ENCODE results near the gene CIRBP.

The CIRBP gene

DNA sequence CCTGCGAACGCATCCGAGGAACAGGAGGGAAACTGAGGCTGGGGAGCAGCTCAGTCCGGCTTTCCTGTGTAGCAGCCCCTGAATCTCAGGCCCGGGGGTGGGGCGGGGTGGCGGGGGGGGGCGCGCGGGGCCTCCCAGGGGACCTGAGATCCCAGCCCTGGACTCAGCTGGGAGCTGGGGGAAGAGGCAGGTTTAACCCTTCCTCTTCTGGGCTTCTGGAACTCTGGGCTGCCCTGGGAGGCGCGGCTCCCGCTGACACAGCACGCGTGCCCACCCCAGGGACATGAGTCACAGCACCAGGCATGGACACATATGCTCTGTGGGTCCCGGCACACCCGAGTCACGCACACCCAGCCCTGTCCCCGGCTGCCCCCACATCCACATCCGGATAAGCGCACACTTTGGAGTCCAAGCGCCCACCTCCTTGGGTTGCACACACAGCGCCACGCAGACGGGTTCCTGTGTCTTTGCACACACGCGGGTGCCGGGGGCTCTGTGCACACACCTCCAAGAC is 3.5 kb upstream of the CIRBP start:
- H3K79me2 ChIP-seq (ENCODE audit: control insufficient read depth, low read length), result peaks cover 37% of the 10 kb centered on the region
- H3K27ac ChIP-seq (ENCODE audit: low read depth, low read length), result peak overlapping the region; percentile 95
- no peaks in the 10 kb centered on the region; the same call in 1 of the 2 replicates for H3K27me3 ChIP-seq (ENCODE audit: control insufficient read depth, low read length)
- H3K4me3 ChIP-seq (ENCODE audit: low read length), result peak overlapping the region; percentile 77
- peak overlapping the region; percentile 95 for H3K4me2 ChIP-seq (ENCODE audit: low read length)
- no peaks in the 10 kb centered on the region for H3K9me3 ChIP-seq (ENCODE audit: control insufficient read depth, insufficient read depth, low read length)
- no peaks in the 10 kb centered on the region for H3K9me2 ChIP-seq (replicated peaks; ENCODE audit: control insufficient read depth, low read length)
- H3K4me1 ChIP-seq (ENCODE audit: control insufficient read depth, low read length), result peaks cover 78% of the 10 kb centered on the region
- peaks cover 10% of the 10 kb centered on the region for H4K20me1 ChIP-seq (ENCODE audit: control insufficient read depth, insufficient read depth, low read depth, low read length)
- no peak for TF ChIP-seq EZH2phosphoT487 (IDR thresholded peaks at IDR 0.05; ENCODE audit: borderline replicate concordance, low read length)
- TF ChIP-seq, protein P1, sequence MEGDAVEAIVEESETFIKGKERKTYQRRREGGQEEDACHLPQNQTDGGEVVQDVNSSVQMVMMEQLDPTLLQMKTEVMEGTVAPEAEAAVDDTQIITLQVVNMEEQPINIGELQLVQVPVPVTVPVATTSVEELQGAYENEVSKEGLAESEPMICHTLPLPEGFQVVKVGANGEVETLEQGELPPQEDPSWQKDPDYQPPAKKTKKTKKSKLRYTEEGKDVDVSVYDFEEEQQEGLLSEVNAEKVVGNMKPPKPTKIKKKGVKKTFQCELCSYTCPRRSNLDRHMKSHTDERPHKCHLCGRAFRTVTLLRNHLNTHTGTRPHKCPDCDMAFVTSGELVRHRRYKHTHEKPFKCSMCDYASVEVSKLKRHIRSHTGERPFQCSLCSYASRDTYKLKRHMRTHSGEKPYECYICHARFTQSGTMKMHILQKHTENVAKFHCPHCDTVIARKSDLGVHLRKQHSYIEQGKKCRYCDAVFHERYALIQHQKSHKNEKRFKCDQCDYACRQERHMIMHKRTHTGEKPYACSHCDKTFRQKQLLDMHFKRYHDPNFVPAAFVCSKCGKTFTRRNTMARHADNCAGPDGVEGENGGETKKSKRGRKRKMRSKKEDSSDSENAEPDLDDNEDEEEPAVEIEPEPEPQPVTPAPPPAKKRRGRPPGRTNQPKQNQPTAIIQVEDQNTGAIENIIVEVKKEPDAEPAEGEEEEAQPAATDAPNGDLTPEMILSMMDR (IDR thresholded peaks at IDR 0.05; ENCODE audit: low read depth, low read length, poor library complexity, severe bottlenecking), result no peak
- peaks cover 45% of the 10 kb centered on the region for H3F3A ChIP-seq (ENCODE audit: control insufficient read depth, insufficient read depth)
- peaks cover 25% of the 10 kb centered on the region for H3K36me3 ChIP-seq (ENCODE audit: control insufficient read depth, low read length)

DNA sequence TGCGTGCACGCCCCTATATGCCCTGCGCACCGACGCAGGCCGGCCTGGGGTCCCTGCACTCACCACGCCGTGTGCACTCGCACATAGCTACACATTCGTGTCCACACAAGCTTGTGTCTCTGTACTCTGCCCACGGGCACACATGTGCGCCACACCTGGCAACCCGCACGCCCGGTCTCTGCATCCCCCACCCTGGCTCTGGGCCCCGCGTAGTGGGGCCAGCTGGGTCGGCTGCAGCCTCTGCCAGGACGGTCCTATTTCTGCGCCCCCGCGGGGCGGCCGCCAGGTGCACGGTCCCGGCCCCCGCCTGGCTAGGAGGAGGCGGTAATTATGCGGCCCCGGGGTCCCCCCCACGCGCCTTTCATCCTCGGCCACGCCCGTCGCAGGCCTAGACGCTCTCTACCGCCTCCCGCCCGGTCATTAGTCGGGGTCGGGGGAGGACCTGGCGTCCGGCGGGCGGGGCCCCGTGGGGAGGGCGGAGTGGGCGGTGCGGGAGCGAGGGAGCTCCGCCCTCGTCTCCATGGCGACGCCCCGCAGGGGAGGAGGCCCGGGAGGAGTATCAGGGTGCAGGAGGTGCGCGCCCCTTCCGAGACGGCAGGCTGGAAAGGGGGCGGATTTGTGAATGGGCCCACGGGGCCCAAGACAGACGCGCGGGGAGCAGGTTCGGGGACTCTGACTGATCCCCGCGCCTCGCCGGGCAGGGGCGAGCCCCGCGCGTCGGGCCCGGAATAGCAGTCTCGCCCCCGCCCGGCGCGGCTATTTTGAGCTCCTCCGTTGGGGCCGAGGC is 2.8 kb upstream of the CIRBP start:
- no peaks in the 10 kb centered on the region for H3K9me3 ChIP-seq (ENCODE audit: control insufficient read depth, insufficient read depth, low read length)
- peaks cover 17% of the 10 kb centered on the region for H4K20me1 ChIP-seq (ENCODE audit: control insufficient read depth, insufficient read depth, low read depth, low read length)
- peaks cover 40% of the 10 kb centered on the region for H3K79me2 ChIP-seq (ENCODE audit: control insufficient read depth, low read length)
- H3K36me3 ChIP-seq (ENCODE audit: control insufficient read depth, low read length), result peaks cover 31% of the 10 kb centered on the region
- H3K4me3 ChIP-seq (ENCODE audit: low read length), result peak overlapping the region; percentile 63
- peaks cover 84% of the 10 kb centered on the region for H3K4me1 ChIP-seq (ENCODE audit: control insufficient read depth, low read length)
- peak overlapping the region; percentile 95 for H3K4me2 ChIP-seq (ENCODE audit: low read length)
- H3K9me2 ChIP-seq (replicated peaks; ENCODE audit: control insufficient read depth, low read length), result no peaks in the 10 kb centered on the region
- H3F3A ChIP-seq (ENCODE audit: control insufficient read depth, insufficient read depth), result peaks cover 52% of the 10 kb centered on the region
- H3K27ac ChIP-seq (ENCODE audit: low read depth, low read length), result peak overlapping the region; percentile 95
- TF ChIP-seq, protein P1 (IDR thresholded peaks at IDR 0.05; ENCODE audit: low read depth, low read length, poor library complexity, severe bottlenecking), result no peak
- no peak for TF ChIP-seq EZH2phosphoT487 (IDR thresholded peaks at IDR 0.05; ENCODE audit: borderline replicate concordance, low read length)
- no peaks in the 10 kb centered on the region; the same call in 1 of the 2 replicates for H3K27me3 ChIP-seq (ENCODE audit: control insufficient read depth, low read length)

DNA sequence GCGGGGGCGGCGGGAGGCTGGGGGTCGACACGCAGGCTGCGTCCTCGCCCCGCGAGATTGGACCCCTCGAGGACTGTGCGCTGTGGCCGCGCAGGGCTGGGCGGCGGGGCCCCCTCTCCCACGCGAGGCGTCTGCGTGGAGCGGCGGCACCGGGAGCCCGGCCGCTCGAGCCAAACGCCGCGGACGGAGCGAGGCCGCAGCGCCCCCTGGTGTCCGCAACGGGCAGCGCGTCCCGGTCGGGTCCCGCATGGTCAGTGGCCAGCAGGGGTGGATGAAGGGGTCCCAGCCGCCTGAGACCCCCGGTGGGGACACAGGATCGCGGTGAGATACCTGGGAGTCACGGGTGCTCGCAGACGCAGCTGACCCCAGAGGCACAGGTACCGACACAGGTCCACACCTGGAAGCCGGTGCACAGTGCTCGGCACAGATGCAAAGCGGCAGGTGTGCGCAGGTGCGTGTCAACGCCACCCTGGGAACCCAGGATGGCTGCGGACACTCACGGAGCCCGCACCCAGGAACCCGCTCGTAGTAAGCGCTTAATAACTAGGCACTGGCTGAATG is 2.1 kb upstream of the CIRBP start:
- Histone ChIP-seq H3K4me1 (ENCODE audit: control insufficient read depth, low read length) (peaks cover 89% of the 10 kb centered on the region), H3K9me2 (replicated peaks; ENCODE audit: control insufficient read depth, low read length) (no peaks in the 10 kb centered on the region), H4K20me1 (ENCODE audit: control insufficient read depth, insufficient read depth, low read depth, low read length) (peaks cover 19% of the 10 kb centered on the region), H3K79me2 (ENCODE audit: control insufficient read depth, low read length) (peaks cover 40% of the 10 kb centered on the region), H3F3A (ENCODE audit: control insufficient read depth, insufficient read depth) (peaks cover 59% of the 10 kb centered on the region), H3K27ac (ENCODE audit: low read depth, low read length) (peak overlapping the region; percentile 95), H3K4me2 (ENCODE audit: low read length) (peak overlapping the region; percentile 95), H3K27me3 (ENCODE audit: control insufficient read depth, low read length) (no peaks in the 10 kb centered on the region; the same call in 1 of the 2 replicates), H3K4me3 (ENCODE audit: low read length) (peak overlapping the region; percentile 63), H3K9me3 (ENCODE audit: control insufficient read depth, insufficient read depth, low read length) (no peaks in the 10 kb centered on the region), H3K36me3 (ENCODE audit: control insufficient read depth, low read length) (peaks cover 34% of the 10 kb centered on the region)
- TF ChIP-seq, protein P1 (IDR thresholded peaks at IDR 0.05; ENCODE audit: low read depth, low read length, poor library complexity, severe bottlenecking), result peak; percentile 98
- no peak for TF ChIP-seq EZH2phosphoT487 (IDR thresholded peaks at IDR 0.05; ENCODE audit: borderline replicate concordance, low read length)

Measured in DOHH2 (cell line).